ENCODE results near the gene CLINT1. TPM values are rescaled to one million over a fixed set of nuclear protein-coding genes. Genes with fewer than 3 reads are reported as not detected.

Gene CLINT1
- total RNA-seq, 4 donors from 2014 or later, result 48.3 to 84.6 (median 61.7) TPM

GRCh38 chr5:157808043-157808442, 50.9 kb downstream of the CLINT1 start:
- Histone ChIP-seq H3K27me3 (no peaks in the 10 kb centered on the region), H3K4me1 (no peaks in the 10 kb centered on the region), H3K4me3 (no peak overlapping the region), H3K27ac (no peak overlapping the region), H3K36me3 (peaks cover 4 to 73% (median 6%) of the 10 kb centered on the region in 3 donors), H3K9me3 (no peaks in the 10 kb centered on the region)
- WGBS, 2 donors, result 89% methylated on average over 2 of the region's 2 CpGs
- DNase-seq (ENCODE audit: low spot score in 2 of 2), result no peak
- no peak for TF ChIP-seq EP300 (IDR thresholded peaks at IDR 0.05)
- no peak for TF ChIP-seq POLR2A (IDR thresholded peaks at IDR 0.05)
- TF ChIP-seq CTCF (IDR thresholded peaks at IDR 0.05), result no peak

- peaks cover 0 to 59% (median 0%) of the 10 kb centered on the region in 3 donors for H3K36me3 ChIP-seq
- H3K4me1 ChIP-seq, result no peaks in the 10 kb centered on the region
- WGBS, 2 donors, result 95 to 98% methylated on average over 6 of the region's 6 CpGs
- DNase-seq (ENCODE audit: low spot score in 2 of 2), result no peak
- no peaks in the 10 kb centered on the region for H3K9me3 ChIP-seq
- TF ChIP-seq EP300 (IDR thresholded peaks at IDR 0.05), result no peak
- no peak for TF ChIP-seq CTCF (IDR thresholded peaks at IDR 0.05)
- TF ChIP-seq POLR2A (IDR thresholded peaks at IDR 0.05), result no peak
- H3K27ac ChIP-seq, result no peak overlapping the region
- H3K4me3 ChIP-seq, result no peak overlapping the region
- H3K27me3 ChIP-seq, result no peaks in the 10 kb centered on the region
Observed at GRCh38 chr5:157802736-157803135, 56.2 kb downstream of the CLINT1 start.

- Histone ChIP-seq H3K4me1 (no peaks in the 10 kb centered on the region), H3K9me3 (no peaks in the 10 kb centered on the region), H3K36me3 (peaks cover 0 to 56% (median 0%) of the 10 kb centered on the region in 3 donors), H3K27ac (no peak overlapping the region), H3K4me3 (no peak overlapping the region), H3K27me3 (no peaks in the 10 kb centered on the region)
- WGBS, 2 donors, result 87 to 89% methylated on average over 1 of the region's 1 CpG
- DNase-seq (ENCODE audit: low spot score in 2 of 2), result no peak
- TF ChIP-seq CTCF (IDR thresholded peaks at IDR 0.05), result no peak
- no peak for TF ChIP-seq POLR2A (IDR thresholded peaks at IDR 0.05)
- no peak for TF ChIP-seq EP300 (IDR thresholded peaks at IDR 0.05)
Observed at GRCh38 chr5:157800137-157800536, 58.8 kb downstream of the CLINT1 start.

- Histone ChIP-seq H3K4me3 (no peak overlapping the region), H3K27ac (no peak overlapping the region), H3K4me1 (no peaks in the 10 kb centered on the region), H3K36me3 (peaks cover 0 to 53% (median 0%) of the 10 kb centered on the region in 3 donors), H3K27me3 (no peaks in the 10 kb centered on the region), H3K9me3 (no peaks in the 10 kb centered on the region)
- WGBS, 2 donors, result 93 to 97% methylated on average over 1 of the region's 1 CpG
- no peak for DNase-seq (ENCODE audit: low spot score in 2 of 2)
- TF ChIP-seq EP300 (IDR thresholded peaks at IDR 0.05), result no peak
- no peak for TF ChIP-seq CTCF (IDR thresholded peaks at IDR 0.05)
- TF ChIP-seq POLR2A (IDR thresholded peaks at IDR 0.05), result no peak
Observed at GRCh38 chr5:157799578-157799977, 59.4 kb downstream of the CLINT1 start.

- H3K27ac ChIP-seq, result no peak overlapping the region
- no peak for TF ChIP-seq POLR2A (IDR thresholded peaks at IDR 0.05)
- no peak for TF ChIP-seq CTCF (IDR thresholded peaks at IDR 0.05)
- no peak for TF ChIP-seq EP300 (IDR thresholded peaks at IDR 0.05)
- no peaks in the 10 kb centered on the region for H3K27me3 ChIP-seq
- 80% methylated on average over 4 of the region's 4 CpGs for WGBS, 2 donors
- peaks cover 0 to 61% (median 6%) of the 10 kb centered on the region in 3 donors for H3K36me3 ChIP-seq
- H3K9me3 ChIP-seq, result no peaks in the 10 kb centered on the region
- H3K4me3 ChIP-seq, result no peak overlapping the region
- H3K4me1 ChIP-seq, result no peaks in the 10 kb centered on the region
- no peak for DNase-seq (ENCODE audit: low spot score in 2 of 2)
Observed at GRCh38 chr5:157793301-157793700, 65.6 kb downstream of the CLINT1 start.

All from tibial nerve (tissue), 4 donors.